K562 (cell line): ENCODE results near the gene SLC25A1. TPM values are rescaled to one million over a fixed set of nuclear protein-coding genes. Genes with fewer than 3 reads are reported as not detected.

Experiments
- CBFA2T3 ChIP-seq: fragments of 450-650 bp; IDR thresholded peaks from 2 replicates; pipeline ENCODE4 v1.6.1; 2017
- CBX3 ChIP-seq, 2 experiments: IDR thresholded peaks; 1 replicate in 1 of 2; 2 replicates in 1 of 2; pipeline ENCODE4 v1.6.1; 2012; ENCODE audit warnings: inconsistent platforms in 2 of 2, low read length in 2 of 2, borderline replicate concordance in 1 of 2, control low read depth in 1 of 2
- COPS2 ChIP-seq: fragments of 450-650 bp; conservative IDR thresholded peaks from 2 replicates; pipeline ENCODE4 v1.6.1; 2016; ENCODE audit warnings: mild to moderate bottlenecking, moderate library complexity
- FOXM1 ChIP-seq, 2 experiments: fragments of 450-650 bp in 1 of 2; sonication (generic) in 1 of 2; formaldehyde crosslinking in 1 of 2; IDR thresholded peaks; 2 replicates each; pipeline versions ENCODE4 v1.6.1 to v1.9.0; 2017 to 2022; ENCODE audit warnings: low read depth in 2 of 2, mild to moderate bottlenecking in 2 of 2, missing genetic modification reagents in 1 of 2, moderate library complexity in 1 of 2
- JUN ChIP-seq, 2 experiments: sonication (generic) in 1 of 2; formaldehyde crosslinking in 1 of 2; IDR thresholded peaks; 2 replicates each; pipeline versions ENCODE4 v1.6.1 to v1.8.0; 2012 to 2022; ENCODE audit warnings: borderline replicate concordance in 2 of 2, mild to moderate bottlenecking in 2 of 2, improper control_type of control experiment in 1 of 2, low read depth in 1 of 2, low read length in 1 of 2, missing genetic modification reagents in 1 of 2
- MTA1 ChIP-seq: fragments of 450-650 bp; IDR thresholded peaks from 2 replicates; pipeline ENCODE4 v1.6.1; 2017; ENCODE audit warnings: borderline replicate concordance
- NFXL1 ChIP-seq: fragments of 450-650 bp; formaldehyde crosslinking; IDR thresholded peaks from 2 replicates; pipeline ENCODE4 v1.4.0; 2021; ENCODE audit warnings: mild to moderate bottlenecking
- NR3C1 ChIP-seq: sonication (generic); formaldehyde crosslinking; IDR thresholded peaks from 2 replicates; pipeline ENCODE4 v1.8.1; 2022; ENCODE audit warnings: missing genetic modification reagents
- PHF20 ChIP-seq: fragments of 450-650 bp; IDR thresholded peaks from 2 replicates; pipeline ENCODE4 v1.6.1; 2018; ENCODE audit not compliant: partially characterized antibody
- POLR3G ChIP-seq: IDR thresholded peaks from 2 replicates; pipeline ENCODE4 v1.6.1; 2011; ENCODE audit not compliant: insufficient read length, insufficient replicate concordance; ENCODE audit errors: extremely low read depth
- RFX7 ChIP-seq: fragments of 250-450 bp; sonication (Bioruptor Pico); IDR thresholded peaks from 2 replicates; pipeline ENCODE4 v1.5.1; 2021; ENCODE audit warnings: mild to moderate bottlenecking
- TRIM24 ChIP-seq, 2 experiments: fragments of 450-650 bp; IDR thresholded peaks; 2 replicates each; pipeline ENCODE4 v1.6.1; 2016
- TRIM28 ChIP-seq: fragments of 450-650 bp; IDR thresholded peaks from 2 replicates; pipeline ENCODE4 v1.6.1; 2017
- ZEB2 ChIP-seq: fragments of 450-650 bp; IDR thresholded peaks from 2 replicates; pipeline ENCODE4 v1.6.1; 2016
- ZNF384 ChIP-seq: IDR thresholded peaks from 2 replicates; pipeline ENCODE4 v1.6.1; 2012; ENCODE audit warnings: low read depth, low read length, improper control_type of control experiment
- ZNF76 ChIP-seq: fragments of 250-450 bp; sonication (Bioruptor Pico); IDR thresholded peaks from 2 replicates; pipeline ENCODE4 v1.4.0; 2020; ENCODE audit warnings: mild to moderate bottlenecking, moderate library complexity, borderline replicate concordance
- polyA plus RNA-seq, 8 experiments: library from polyadenylated mRNA; depleted of rRNA in 4 of 8; stranded (reverse) in 5 of 8; unstranded in 3 of 8; fragments of >200 nt; fragmentation: Nextera tagmentation in 2 of 8; fragmentation: Illumina TruSeq in 1 of 8; extraction: Ambion mirVana in 2 of 8; extraction: Trizol in 1 of 8; gene quantifications; 2 replicates each; pipeline versions ENCODE4 v1.2.1 to v1.2.3, GENCODE V29; 2011 to 2014; ENCODE audit warnings: inconsistent platforms in 1 of 8, missing spikeins in 1 of 8
- total RNA-seq, 7 experiments: library from RNA; depleted of rRNA in 6 of 7; stranded (reverse); fragments of >200 nt in 6 of 7; fragmentation: Illumina TruSeq in 2 of 7; extraction: Trizol in 2 of 7; gene quantifications; 2 replicates each; pipeline versions ENCODE4 v1.2.1 to v1.2.3, GENCODE V29; 2011 to 2021; ENCODE audit warnings: low replicate concordance in 1 of 7
- TF ChIP-seq, protein P1 (sequence below): fragments of 450-650 bp; IDR thresholded peaks from 2 replicates; pipeline ENCODE4 v1.6.1; 2014; ENCODE audit warnings: low read depth, mild to moderate bottlenecking, moderate library complexity, borderline replicate concordance
- TF ChIP-seq, protein P2 (sequence below): fragments of 450-650 bp; IDR thresholded peaks from 2 replicates; pipeline ENCODE4 v1.6.1; 2016; ENCODE audit warnings: borderline replicate concordance
- TF ChIP-seq, protein P3 (sequence below): fragments of 450-650 bp; IDR thresholded peaks from 2 replicates; pipeline ENCODE4 v1.6.1; 2016; ENCODE audit warnings: low read depth

SLC25A1 gene
- total and polyA plus RNA-seq, 9 of the 15 experiments (the other 6 are each of a cell fraction or from before 2014, with no cell fraction given), result 11.0 to 408 (median 110) TPM

DNA sequence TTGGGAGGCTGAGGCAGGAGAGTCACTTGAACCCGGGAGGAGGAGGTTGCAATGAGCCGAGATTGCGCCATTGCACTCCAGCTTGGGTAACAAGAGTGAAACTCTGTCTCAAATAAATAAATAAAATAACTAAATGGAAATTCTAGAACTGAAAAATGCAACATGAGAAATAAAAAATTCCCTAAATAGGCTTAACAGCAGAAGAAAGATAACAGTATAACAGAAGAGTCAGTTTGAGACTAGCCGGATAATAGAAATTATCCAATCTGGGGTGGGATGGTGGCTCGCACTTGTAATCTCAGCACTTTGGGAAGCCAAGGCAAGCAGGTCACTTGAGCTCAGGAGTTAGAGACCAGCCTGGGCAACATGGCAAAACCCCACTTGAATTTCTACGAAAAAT is 14.1 kb downstream of the SLC25A1 start (continued):
- TF ChIP-seq, protein P1, sequence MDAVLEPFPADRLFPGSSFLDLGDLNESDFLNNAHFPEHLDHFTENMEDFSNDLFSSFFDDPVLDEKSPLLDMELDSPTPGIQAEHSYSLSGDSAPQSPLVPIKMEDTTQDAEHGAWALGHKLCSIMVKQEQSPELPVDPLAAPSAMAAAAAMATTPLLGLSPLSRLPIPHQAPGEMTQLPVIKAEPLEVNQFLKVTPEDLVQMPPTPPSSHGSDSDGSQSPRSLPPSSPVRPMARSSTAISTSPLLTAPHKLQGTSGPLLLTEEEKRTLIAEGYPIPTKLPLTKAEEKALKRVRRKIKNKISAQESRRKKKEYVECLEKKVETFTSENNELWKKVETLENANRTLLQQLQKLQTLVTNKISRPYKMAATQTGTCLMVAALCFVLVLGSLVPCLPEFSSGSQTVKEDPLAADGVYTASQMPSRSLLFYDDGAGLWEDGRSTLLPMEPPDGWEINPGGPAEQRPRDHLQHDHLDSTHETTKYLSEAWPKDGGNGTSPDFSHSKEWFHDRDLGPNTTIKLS, result no peak
- TF ChIP-seq, protein P2, sequence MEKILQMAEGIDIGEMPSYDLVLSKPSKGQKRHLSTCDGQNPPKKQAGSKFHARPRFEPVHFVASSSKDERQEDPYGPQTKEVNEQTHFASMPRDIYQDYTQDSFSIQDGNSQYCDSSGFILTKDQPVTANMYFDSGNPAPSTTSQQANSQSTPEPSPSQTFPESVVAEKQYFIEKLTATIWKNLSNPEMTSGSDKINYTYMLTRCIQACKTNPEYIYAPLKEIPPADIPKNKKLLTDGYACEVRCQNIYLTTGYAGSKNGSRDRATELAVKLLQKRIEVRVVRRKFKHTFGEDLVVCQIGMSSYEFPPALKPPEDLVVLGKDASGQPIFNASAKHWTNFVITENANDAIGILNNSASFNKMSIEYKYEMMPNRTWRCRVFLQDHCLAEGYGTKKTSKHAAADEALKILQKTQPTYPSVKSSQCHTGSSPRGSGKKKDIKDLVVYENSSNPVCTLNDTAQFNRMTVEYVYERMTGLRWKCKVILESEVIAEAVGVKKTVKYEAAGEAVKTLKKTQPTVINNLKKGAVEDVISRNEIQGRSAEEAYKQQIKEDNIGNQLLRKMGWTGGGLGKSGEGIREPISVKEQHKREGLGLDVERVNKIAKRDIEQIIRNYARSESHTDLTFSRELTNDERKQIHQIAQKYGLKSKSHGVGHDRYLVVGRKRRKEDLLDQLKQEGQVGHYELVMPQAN, result peak; percentile 19
- TF ChIP-seq FOXM1 (IDR thresholded peaks at IDR 0.05; ENCODE audit: low read depth) (no peak), FOXM1 (CRISPR knock-in tag; IDR thresholded peaks at IDR 0.05; ENCODE audit: low read depth) (no peak), NFXL1 (CRISPR knock-in tag) (no peak), ZNF76 (CRISPR knock-in tag) (no peak), CBFA2T3 (no peak), TRIM28 (peak; percentile 97), ZEB2 (peak; percentile 65; the same call in 1 of the 2 replicates), POLR3G (no peak), PHF20 (no peak), CBX3 (IDR thresholded peaks at IDR 0.05; ENCODE audit: borderline replicate concordance in 1 of 2, low read length in 2 of 2) (peak in 1 of 2 experiments; percentile 91; a peak in 2 of 3 replicates), TRIM24 (IDR thresholded peaks at IDR 0.05) (peak; percentile 68 to 85), COPS2 (no peak), ZNF384 (no peak), MTA1 (0 out of 2 replicates have a peak, but pooled peaks have one; percentile 53), RFX7 (CRISPR knock-in tag) (no peak), NR3C1 (CRISPR knock-in tag) (no peak), JUN (IDR thresholded peaks at IDR 0.05; ENCODE audit: borderline replicate concordance, low read depth, low read length) (0 out of 2 replicates have a peak, but pooled peaks have one; percentile 9), JUN (CRISPR knock-in tag; IDR thresholded peaks at IDR 0.05; ENCODE audit: borderline replicate concordance) (no peak)
- TF ChIP-seq, protein P3, sequence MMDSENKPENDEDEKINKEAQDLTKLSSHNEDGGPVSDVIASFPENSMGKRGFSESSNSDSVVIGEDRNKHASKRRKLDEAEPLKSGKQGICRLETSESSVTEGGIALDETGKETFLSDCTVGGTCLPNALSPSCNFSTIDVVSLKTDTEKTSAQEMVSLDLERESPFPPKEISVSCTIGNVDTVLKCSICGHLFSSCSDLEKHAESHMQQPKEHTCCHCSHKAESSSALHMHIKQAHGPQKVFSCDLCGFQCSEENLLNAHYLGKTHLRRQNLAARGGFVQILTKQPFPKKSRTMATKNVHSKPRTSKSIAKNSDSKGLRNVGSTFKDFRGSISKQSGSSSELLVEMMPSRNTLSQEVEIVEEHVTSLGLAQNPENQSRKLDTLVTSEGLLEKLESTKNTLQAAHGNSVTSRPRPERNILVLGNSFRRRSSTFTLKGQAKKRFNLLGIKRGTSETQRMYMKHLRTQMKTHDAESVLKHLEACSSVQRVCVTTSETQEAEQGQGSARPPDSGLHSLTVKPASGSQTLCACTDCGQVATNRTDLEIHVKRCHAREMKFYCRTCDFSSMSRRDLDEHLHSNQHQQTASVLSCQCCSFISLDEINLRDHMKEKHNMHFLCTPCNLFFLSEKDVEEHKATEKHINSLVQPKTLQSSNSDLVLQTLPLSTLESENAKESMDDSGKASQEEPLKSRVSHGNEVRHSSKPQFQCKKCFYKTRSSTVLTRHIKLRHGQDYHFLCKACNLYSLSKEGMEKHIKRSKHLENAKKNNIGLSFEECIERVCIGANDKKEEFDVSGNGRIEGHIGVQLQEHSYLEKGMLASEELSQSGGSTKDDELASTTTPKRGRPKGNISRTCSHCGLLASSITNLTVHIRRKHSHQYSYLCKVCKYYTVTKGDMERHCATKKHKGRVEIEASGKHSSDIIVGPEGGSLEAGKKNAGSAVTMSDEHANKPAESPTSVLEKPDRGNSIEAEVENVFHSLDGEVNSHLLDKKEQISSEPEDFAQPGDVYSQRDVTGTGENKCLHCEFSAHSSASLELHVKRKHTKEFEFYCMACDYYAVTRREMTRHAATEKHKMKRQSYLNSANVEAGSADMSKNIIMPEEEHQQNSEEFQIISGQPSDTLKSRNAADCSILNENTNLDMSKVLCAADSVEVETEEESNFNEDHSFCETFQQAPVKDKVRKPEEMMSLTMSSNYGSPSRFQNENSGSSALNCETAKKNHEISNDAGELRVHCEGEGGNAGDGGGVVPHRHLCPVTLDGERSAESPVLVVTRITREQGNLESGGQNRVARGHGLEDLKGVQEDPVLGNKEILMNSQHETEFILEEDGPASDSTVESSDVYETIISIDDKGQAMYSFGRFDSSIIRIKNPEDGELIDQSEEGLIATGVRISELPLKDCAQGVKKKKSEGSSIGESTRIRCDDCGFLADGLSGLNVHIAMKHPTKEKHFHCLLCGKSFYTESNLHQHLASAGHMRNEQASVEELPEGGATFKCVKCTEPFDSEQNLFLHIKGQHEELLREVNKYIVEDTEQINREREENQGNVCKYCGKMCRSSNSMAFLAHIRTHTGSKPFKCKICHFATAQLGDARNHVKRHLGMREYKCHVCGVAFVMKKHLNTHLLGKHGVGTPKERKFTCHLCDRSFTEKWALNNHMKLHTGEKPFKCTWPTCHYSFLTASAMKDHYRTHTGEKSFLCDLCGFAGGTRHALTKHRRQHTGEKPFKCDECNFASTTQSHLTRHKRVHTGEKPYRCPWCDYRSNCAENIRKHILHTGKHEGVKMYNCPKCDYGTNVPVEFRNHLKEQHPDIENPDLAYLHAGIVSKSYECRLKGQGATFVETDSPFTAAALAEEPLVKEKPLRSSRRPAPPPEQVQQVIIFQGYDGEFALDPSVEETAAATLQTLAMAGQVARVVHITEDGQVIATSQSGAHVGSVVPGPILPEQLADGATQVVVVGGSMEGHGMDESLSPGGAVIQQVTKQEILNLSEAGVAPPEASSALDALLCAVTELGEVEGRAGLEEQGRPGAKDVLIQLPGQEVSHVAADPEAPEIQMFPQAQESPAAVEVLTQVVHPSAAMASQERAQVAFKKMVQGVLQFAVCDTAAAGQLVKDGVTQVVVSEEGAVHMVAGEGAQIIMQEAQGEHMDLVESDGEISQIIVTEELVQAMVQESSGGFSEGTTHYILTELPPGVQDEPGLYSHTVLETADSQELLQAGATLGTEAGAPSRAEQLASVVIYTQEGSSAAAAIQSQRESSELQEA, result no peak
